ENCODE data around the gene COL16A1. TPM values are rescaled to one million over a fixed set of nuclear protein-coding genes. Genes with fewer than 3 reads are reported as not detected.

Gene COL16A1
- total and polyA plus RNA-seq, 2 of the 4 experiments (the other 2 are of a cell fraction): 34.2 to 62.8 TPM

DNA sequence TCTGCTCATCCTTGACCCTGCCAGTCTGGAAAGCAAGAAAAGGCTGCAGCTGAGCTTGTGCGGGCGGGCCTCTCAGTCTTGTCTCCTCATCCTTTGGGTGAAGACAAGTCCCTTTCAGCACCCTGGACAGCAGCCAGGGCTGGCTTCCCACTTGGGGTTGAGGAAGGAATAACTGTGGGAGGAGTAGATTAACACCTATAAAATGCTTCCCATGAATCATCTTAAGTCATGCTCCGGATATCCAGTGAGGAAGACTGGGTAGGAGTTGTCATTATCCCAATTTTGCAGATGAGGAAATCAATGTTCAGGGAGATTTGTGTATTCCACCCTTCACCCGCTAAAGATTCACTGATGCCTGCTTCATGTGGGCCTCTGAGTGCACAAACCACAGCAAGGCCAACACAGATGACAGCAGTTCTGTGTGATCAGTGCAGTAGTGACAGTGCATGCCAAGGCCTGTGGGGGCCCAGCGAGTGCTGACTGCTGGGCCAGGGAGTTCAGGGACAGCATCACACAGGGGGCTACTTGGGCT lies 20.1 kb upstream of the COL16A1 start:
- Histone ChIP-seq H4K91ac (ENCODE audit: insufficient read depth, low read depth, low read length) (no peak overlapping the region), H3K9ac (ENCODE audit: low read depth, low read length) (no peak overlapping the region), H2BK15ac (ENCODE audit: low read depth, low read length) (no peak overlapping the region), H3K23ac (ENCODE audit: low read depth, low read length) (no peak overlapping the region), H4K8ac (ENCODE audit: low read depth in 2 of 2, low read length in 2 of 2) (no peak overlapping the region), H3K56ac (ENCODE audit: extremely low read depth, insufficient read depth, low read length) (no peak overlapping the region), H3K4me1 (ENCODE audit: control insufficient read depth, insufficient read depth, low read length) (no peaks in the 10 kb centered on the region), H3K27ac (ENCODE audit: insufficient read depth, low read length) (no peak overlapping the region), H3K27me3 (ENCODE audit: control insufficient read depth, insufficient read depth, low read length) (peaks cover 7% of the 10 kb centered on the region; the same call in 1 of the 2 replicates), H2BK5ac (ENCODE audit: low read depth, low read length, poor library complexity, severe bottlenecking) (no peak overlapping the region), H4K20me1 (ENCODE audit: insufficient read depth, low read length) (0 out of 2 replicates have a peak, but pooled peaks cover 8% of the 10 kb centered on the region), H4K5ac (ENCODE audit: low read depth, low read length) (no peak overlapping the region), H3K9me1 (ENCODE audit: insufficient read depth, low read length) (peaks cover 4% of the 10 kb centered on the region; the same call in 1 of the 2 replicates), H3K9me3 (ENCODE audit: control insufficient read depth, insufficient read depth, low read length) (no peaks in the 10 kb centered on the region), H3K4me2 (ENCODE audit: low read depth, low read length) (no peak overlapping the region), H2AFZ (replicated peaks; ENCODE audit: low read length, poor library complexity) (no peak overlapping the region), H3K79me1 (ENCODE audit: low read depth in 1 of 2, low read length in 2 of 2) (no peaks in the 10 kb centered on the region), H3K4ac (ENCODE audit: low read depth, low read length) (no peak overlapping the region), H3K14ac (replicated peaks; ENCODE audit: low read depth, low read length) (no peak overlapping the region), H3K36me3 (ENCODE audit: control insufficient read depth, insufficient read depth, low read length) (peaks cover 1% of the 10 kb centered on the region; the same call in 1 of the 2 replicates), H3K4me3 (ENCODE audit: insufficient read depth, low read depth, low read length) (no peak overlapping the region), H2BK120ac (ENCODE audit: low read depth, low read length) (no peak overlapping the region), H3K18ac (ENCODE audit: low read depth, low read length) (no peak overlapping the region), H2AK9ac (replicated peaks; ENCODE audit: low read depth, low read length, poor library complexity) (no peak overlapping the region), H2BK20ac (ENCODE audit: low read depth, low read length) (no peak overlapping the region), H2AK5ac (ENCODE audit: low read depth, low read length) (no peak overlapping the region)
- dilution Hi-C loops (cut with HindIII; ENCODE audit: low sequenced_read_pairs, unreplicated experiment) (no loop called here), in situ Hi-C loops (cut with MboI; ENCODE audit: low sequenced_read_pairs) (loop anchor here (10.0 kb wide), 1 partner anchor 159 kb away; no protein-coding TSS in a partner anchor), intact Hi-C loops (cut with micrococcal nuclease) (no loop called here)
- DNase-seq (peak; percentile 75), ATAC-seq (ENCODE audit: low read depth) (peak; percentile 84)
- POLR2A ChIA-PET (ENCODE audit: unreplicated experiment): no interaction called here
- no peak; the same call in 1 of the 2 replicates for TF ChIP-seq SMC3 (IDR thresholded peaks at IDR 0.05; ENCODE audit: low read depth, low read length)
- no peak for TF ChIP-seq RFX5 (IDR thresholded peaks at IDR 0.05; ENCODE audit: low read depth, low read length)
- no peak for TF ChIP-seq CEBPB (IDR thresholded peaks at IDR 0.05; ENCODE audit: low read depth, low read length)
- no peak for TF ChIP-seq MXI1 (IDR thresholded peaks at IDR 0.05; ENCODE audit: borderline replicate concordance, low read depth, low read length)
- no peak for TF ChIP-seq CTCF (conservative IDR thresholded peaks at IDR 0.05; ENCODE audit: low read depth, low read length)
- no peak for TF ChIP-seq CHD1 (IDR thresholded peaks at IDR 0.05; ENCODE audit: low read depth, low read length)
- TF ChIP-seq RCOR1 (IDR thresholded peaks at IDR 0.05; ENCODE audit: insufficient replicate concordance, low read length): no peak
- TF ChIP-seq POLR2A (IDR thresholded peaks at IDR 0.05; ENCODE audit: low read depth, low read length): no peak
- TF ChIP-seq FOS (IDR thresholded peaks at IDR 0.05; ENCODE audit: low read depth, low read length): no peak
- TF ChIP-seq, protein P1, sequence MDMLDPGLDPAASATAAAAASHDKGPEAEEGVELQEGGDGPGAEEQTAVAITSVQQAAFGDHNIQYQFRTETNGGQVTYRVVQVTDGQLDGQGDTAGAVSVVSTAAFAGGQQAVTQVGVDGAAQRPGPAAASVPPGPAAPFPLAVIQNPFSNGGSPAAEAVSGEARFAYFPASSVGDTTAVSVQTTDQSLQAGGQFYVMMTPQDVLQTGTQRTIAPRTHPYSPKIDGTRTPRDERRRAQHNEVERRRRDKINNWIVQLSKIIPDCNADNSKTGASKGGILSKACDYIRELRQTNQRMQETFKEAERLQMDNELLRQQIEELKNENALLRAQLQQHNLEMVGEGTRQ (IDR thresholded peaks at IDR 0.05; ENCODE audit: low read depth, low read length): no peak
- TF ChIP-seq NFE2L2 (IDR thresholded peaks at IDR 0.05; ENCODE audit: low read depth, low read length): no peak
- no peak for TF ChIP-seq RAD21 (IDR thresholded peaks at IDR 0.05; ENCODE audit: low read length)
- CTCF ChIA-PET: no interaction called here
- WGBS, 2 experiments (ENCODE audit: extremely low coverage in 2 of 2, insufficient read length in 1 of 2): 71% methylated on average over 1 of the region's 5 CpGs; no CpG with 5 or more reads in 1 of the 2 experiments
- BruUV-seq (replicated peaks): no TSS peak

All from IMR-90 (cell line).